ENCODE results near the gene WRAP53.

WRAP53 gene

GRCh38 chr17:7709031-7709430 is 20.8 kb downstream of the WRAP53 start:
- DNase-seq (ENCODE audit: low read depth in 2 of 2) = no peak

GRCh38 chr17:7710301-7710700 is 22.0 kb downstream of the WRAP53 start:
- no peak for DNase-seq (ENCODE audit: low read depth in 2 of 2)

- DNase-seq (ENCODE audit: low read depth in 2 of 2) = no peak
These were observed 22.9 kb downstream of the WRAP53 start for GRCh38 chr17:7711051-7711755.

- DNase-seq (ENCODE audit: low read depth in 2 of 2) = no peak
These were observed 24.0 kb downstream of the WRAP53 start for GRCh38 chr17:7712111-7712771.

DNA sequence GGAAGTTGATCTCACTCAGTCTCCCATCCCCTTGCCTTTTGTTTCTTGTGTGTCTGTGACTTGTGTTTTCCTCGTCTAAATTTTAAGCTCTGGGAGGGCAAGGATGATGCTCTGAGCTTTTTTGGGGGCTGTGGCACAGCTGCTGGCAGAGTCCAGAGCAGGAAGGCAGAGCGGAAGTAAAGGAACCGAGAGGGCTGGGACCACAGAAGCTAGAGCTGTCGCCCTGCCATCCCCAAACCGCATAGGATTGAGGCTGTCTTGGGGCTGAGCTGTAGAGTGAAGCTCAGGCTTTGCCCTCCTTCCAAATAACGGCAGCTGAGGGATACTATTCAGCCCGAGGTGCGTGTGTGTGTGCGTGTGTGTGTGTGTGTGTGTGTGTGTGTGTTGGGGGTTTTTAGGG is 25.5 kb downstream of the WRAP53 start:
- DNase-seq (ENCODE audit: low read depth in 2 of 2) = no peak

DNA sequence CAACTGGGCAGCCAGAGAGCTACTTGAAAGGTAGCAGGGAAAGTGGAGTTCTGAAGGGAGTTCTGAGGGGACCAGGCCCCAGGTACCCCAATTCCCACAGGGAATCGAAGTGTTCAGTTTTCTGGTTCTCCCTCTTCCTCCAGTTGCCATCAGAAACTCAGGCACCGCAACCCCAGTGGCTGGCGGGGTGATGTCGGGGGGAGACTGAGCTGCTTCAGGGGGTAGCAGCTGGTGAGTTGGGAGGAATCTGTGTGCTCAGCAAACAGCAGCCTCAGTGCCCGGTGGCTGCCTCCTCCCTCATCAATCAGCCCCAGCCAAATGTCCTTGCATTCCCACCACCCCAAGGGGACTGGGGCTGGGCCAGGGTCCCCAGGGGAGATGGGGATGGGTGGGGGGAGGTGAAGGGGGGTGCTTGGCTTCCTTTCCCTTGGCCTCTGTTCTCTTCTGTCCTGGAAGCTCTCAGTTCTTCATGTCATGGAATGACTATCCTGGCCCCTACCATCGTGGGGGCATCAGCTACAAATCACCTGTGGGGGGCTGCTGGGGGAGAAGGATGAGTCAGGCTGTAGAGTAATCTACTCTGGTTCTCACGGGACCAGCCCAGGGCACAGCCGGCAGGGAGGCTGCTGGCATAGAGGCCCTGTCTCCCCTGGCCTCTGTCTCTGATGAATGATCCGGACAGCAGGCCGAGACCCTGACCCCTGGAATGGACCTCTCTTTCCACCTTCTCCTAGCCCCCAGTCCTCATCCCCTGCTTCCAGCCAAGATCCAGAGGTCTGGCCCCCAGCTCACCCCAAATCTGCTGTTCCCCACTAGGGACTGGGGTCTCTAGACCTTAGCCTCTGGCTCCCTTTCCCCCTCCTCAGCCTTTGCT is 26.7 kb downstream of the WRAP53 start:
- DNase-seq (ENCODE audit: low read depth in 2 of 2) = no peak

DNA sequence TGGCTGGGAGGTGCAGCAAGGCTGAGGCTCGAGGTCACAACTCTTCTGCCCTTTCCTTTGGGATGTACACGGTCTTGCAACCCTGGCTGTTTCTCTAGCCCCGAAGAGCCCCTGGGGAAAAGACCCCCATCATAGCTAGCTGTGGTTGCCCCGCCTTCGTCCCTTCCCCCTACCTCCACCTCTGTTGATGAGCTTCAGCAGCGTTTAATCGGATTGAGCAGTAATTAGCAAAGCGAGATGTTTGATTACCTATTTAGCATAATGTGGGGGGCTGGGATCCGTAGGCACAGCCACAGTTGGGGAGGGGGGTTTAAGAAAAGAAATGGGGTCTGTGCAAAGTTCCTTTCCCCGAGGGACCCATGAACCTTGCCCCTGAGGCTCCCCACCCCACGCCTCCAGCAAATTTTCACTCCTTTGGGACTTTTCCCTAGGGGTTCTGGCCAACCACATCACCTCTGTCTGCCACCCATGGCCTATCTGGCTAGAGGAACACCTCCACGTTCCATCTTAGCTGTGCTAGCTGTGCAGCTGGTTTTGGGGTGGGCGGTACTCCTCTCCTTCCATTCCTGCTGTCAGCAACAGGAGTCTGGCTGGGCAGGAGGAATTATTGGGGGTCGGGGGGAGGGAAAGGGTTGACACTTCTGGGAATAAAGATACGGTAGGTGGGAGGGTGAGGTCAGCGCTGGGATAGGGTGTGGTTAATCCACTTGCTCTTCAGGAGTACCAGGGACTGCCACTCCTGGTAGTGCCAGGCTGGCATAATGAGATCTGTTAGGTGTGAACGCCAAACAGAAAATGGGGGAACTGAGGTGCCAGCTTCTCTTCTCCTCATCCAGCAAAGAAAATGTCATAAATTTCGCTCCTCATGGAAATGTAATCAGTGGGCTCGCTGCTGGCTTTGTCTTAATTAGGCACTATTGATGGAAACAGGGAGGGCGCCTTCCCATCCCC is 27.9 kb downstream of the WRAP53 start:
- DNase-seq (ENCODE audit: low read depth in 2 of 2) = no peak

DNA sequence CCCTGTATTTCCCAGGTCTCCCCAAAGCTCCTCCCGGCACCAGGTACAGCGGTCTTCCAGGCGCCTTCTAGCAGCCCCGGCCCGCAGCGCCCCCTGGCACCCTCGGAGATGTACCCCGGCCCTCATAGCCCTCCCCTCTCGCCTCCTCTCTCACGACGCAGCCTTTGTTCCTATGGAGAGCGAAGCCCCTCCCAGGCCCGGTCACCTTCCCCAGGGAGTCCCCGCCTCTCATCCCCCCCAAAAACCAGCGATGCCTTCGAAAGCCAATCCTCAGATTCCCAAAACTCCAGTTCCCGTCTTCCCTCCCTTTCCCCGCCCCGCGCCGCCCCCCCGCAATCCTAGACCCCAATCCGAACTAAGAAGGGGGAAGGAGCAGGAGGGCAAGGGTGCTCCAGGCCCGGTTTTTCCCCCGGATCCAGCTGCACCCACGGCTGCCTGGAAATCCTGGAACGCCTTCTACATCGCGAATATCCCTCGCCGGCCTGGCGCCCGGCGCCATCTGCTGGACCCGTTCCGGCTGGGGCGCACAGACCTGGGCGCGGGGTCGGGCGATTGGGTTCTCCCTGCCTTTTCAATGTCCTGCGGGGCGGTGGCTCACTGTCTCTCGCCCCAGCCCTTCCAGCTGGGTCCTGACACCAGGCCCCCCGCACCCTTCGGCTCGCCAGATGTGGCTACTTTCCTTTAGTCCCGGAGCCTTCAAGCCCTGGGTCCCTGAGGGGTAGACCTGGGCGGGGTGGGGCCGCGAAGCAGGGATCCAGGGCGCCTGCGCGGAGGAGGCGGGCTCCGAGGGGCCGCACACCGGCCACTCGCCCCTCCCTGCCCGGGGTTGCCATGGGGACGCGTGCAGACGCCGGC is 28.9 kb downstream of the WRAP53 start, which contains the start of gene DNAH2:
Gene DNAH2 (plus strand): TSS at position 844 of the 855 bp plus-strand sequence. CDS start 1,991 bp downstream, outside the sequence.
- DNase-seq (ENCODE audit: low read depth in 2 of 2) = no peak

DNA sequence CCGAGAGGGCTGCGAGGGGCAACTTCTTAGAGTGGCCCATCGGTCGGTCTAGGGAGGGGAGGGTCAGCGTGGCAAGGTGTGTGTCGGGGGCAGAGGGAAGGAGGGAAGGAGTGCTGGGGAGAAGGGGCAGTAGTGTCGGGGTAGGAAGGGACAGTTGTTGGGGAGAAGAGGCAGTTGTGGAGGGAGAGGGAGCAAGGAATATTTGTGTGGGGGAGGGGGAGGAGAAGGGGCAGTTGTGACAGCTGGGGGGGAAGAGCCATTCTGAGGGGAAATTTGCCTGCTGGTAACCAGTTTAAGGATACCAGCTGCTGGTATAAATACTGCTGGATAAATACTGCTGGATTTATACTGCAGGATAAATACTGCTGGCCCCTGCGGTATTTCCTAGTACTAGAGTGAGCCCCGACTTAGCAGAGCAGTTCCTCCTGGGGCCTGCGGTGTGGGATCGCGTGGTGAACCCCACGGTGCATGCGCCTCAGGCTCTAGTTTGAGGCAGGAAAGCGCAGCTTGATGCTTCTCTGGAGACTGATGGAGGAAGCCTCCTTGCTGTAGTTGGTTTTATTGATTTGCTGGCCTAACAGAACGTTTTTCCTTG is 29.6 kb downstream of the WRAP53 start:
- no peak for DNase-seq (ENCODE audit: low read depth in 2 of 2)

DNA sequence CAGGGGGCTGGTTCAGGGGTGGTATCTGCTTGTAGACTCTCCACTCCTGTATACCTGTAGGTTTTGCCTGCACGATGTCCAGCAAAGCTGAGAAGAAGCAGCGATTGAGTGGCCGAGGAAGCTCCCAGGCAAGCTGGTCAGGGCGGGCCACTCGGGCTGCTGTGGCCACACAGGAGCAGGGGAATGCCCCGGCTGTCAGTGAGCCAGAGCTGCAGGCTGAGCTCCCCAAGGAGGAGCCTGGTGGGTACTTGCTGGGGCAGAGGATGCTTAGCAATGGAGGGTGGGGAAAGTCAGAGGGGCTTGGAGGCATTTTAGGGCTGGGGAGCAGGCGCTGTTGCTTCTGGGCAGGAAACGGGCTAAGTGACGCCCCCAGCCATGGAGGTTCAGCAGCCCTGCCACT is 31.4 kb downstream of the WRAP53 start:
- no peak for DNase-seq (ENCODE audit: low read depth in 2 of 2)

GRCh38 chr17:7720125-7720524 is 31.8 kb downstream of the WRAP53 start:
- DNase-seq (ENCODE audit: low read depth in 2 of 2) = no peak

GRCh38 chr17:7721612-7722011 is 33.3 kb downstream of the WRAP53 start:
- DNase-seq (ENCODE audit: low read depth in 2 of 2) = no peak

- DNase-seq (ENCODE audit: low read depth in 2 of 2) = no peak
These were observed 39.6 kb downstream of the WRAP53 start for GRCh38 chr17:7727886-7728285.

- DNase-seq (ENCODE audit: low read depth in 2 of 2) = no peak
These were observed 41.5 kb downstream of the WRAP53 start for GRCh38 chr17:7729816-7730215.

- no peak for DNase-seq (ENCODE audit: low read depth in 2 of 2)
These were observed 44.8 kb downstream of the WRAP53 start for GRCh38 chr17:7732981-7733539.

- no peak for DNase-seq (ENCODE audit: low read depth in 2 of 2)
These were observed 49.3 kb downstream of the WRAP53 start for GRCh38 chr17:7737601-7738000.

GRCh38 chr17:7739746-7740145 is 51.5 kb downstream of the WRAP53 start:
- DNase-seq (ENCODE audit: low read depth in 2 of 2) = no peak

DNA sequence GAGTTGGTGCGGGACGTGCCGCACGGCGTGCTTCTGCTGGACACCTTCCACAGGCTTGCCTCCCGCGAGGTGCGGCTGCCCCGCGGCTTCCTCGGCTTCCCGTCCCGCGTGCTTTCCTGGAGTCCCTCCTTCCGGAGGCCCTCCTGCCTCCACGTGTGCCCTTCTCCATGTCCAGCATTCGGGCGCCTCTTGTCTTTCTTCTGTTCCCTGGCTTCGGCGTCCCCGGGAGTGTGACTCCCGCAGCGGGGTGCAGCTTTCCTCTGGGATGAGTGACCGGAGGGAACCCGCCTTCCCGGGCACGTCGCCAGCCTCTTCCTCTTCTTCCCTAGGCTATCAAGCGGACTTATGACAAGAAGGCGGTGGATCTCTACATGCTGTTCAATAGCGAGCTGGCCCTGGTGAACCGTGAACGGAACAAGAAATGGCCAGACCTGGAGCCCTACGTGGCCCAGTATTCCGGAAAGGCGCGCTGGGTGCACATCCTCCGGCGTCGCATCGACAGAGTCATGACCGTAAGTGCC is 52.3 kb downstream of the WRAP53 start:
- no peak for DNase-seq (ENCODE audit: low read depth in 2 of 2)

- no peak for DNase-seq (ENCODE audit: low read depth in 2 of 2)
These were observed 54.5 kb downstream of the WRAP53 start for GRCh38 chr17:7742729-7743128.
